ENCODE measurements around the gene FCAMR. TPM values are rescaled to one million over a fixed set of nuclear protein-coding genes. Genes with fewer than 3 reads are reported as not detected.

The FCAMR gene
- total RNA-seq, 2 experiments from 2014 or later = not detected

DNA sequence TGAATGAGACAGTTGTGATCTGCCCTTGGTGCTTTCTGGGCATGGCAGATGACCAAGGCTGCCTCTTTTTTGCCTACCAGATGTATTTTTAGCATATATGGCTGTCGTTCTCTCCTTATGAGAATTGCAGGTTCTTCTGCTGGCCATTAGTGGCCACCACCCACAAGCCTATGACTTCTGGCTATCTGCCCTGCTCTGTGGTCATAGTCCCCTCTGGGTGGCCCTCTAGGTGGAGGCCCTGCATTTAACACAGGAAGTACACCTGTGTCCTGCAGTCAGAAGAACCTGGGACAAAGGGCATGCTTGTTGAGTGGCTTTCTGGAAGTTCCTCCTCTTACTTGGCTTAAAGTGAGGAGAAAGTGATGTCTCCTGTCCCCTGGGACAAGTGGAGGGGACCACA, 6.5 kb downstream of the FCAMR start:
- DNase-seq = no peak
- CTCF ChIA-PET = interaction anchor here (1.9 kb wide), 1 partner anchor 20 kb away, joined by 4 read pairs; no protein-coding TSS in a partner anchor
- Mint-ChIP-seq H3K36me3 (ENCODE audit: low read depth) (no peaks in the 10 kb centered on the region), H3K9me3 (no peaks in the 10 kb centered on the region), H3K4me3 (no peak overlapping the region), H3K4me1 (peaks cover 60% of the 10 kb centered on the region), H3K27me3 (no peaks in the 10 kb centered on the region), H3K27ac (no peak overlapping the region)
- POLR2A ChIA-PET = no interaction called here

GRCh38 chr1:206963119-206963712, 7.0 kb downstream of the FCAMR start:
- Mint-ChIP-seq H3K9me3 (no peaks in the 10 kb centered on the region), H3K4me3 (no peak overlapping the region), H3K27ac (no peak overlapping the region), H3K4me1 (peaks cover 55% of the 10 kb centered on the region), H3K27me3 (no peaks in the 10 kb centered on the region), H3K36me3 (ENCODE audit: low read depth) (no peaks in the 10 kb centered on the region)
- no peak for DNase-seq
- ChIA-PET CTCF (interaction anchor here (0.6 to 1.9 kb wide), 5 partner anchors 12 to 51 kb away, joined by 3 to 4 read pairs (median 3); no protein-coding TSS in a partner anchor), POLR2A (no interaction called here)

GRCh38 chr1:206962272-206962671, 8.0 kb downstream of the FCAMR start:
- peaks cover 46% of the 10 kb centered on the region for H3K4me1 Mint-ChIP-seq
- no peak overlapping the region for H3K4me3 Mint-ChIP-seq
- CTCF ChIA-PET = interaction anchor here (0.9 to 1.9 kb wide), 5 partner anchors 11 to 50 kb away, joined by 3 to 6 read pairs (median 4); partner anchors contain the start of gene PIGR
- no peaks in the 10 kb centered on the region for H3K36me3 Mint-ChIP-seq (ENCODE audit: low read depth)
- H3K9me3 Mint-ChIP-seq = no peaks in the 10 kb centered on the region
- H3K27ac Mint-ChIP-seq = no peak overlapping the region
- POLR2A ChIA-PET = no interaction called here
- DNase-seq = peak; percentile 35
- H3K27me3 Mint-ChIP-seq = no peaks in the 10 kb centered on the region

DNA sequence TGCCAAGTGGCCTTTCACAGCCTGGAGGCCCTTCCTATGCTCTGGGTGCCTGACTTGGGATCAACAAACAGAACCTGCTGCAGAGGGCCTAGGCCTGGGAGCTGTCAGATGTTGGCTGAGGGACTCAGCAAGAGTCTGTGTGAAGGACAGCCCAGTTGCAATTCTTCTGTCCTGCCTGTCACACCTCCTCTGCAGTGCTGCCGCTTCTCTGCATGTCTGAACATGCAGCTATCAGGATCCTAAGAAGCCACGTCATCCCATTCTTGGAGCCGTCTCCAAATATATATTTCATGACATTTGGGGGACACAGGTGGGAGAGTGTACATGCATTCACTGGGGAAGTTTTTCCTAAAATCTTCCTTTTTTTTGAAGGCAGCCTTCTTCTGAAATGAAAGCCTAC, 8.6 kb downstream of the FCAMR start:
- H3K27ac Mint-ChIP-seq = no peak overlapping the region
- no peak for DNase-seq
- H3K36me3 Mint-ChIP-seq (ENCODE audit: low read depth) = no peaks in the 10 kb centered on the region
- H3K27me3 Mint-ChIP-seq = no peaks in the 10 kb centered on the region
- peaks cover 40% of the 10 kb centered on the region for H3K4me1 Mint-ChIP-seq
- H3K4me3 Mint-ChIP-seq = no peak overlapping the region
- POLR2A ChIA-PET = no interaction called here
- CTCF ChIA-PET = interaction anchor here (0.9 to 1.5 kb wide), 3 partner anchors 10 to 16 kb away, joined by 3 to 6 read pairs (median 6); partner anchors contain the start of gene PIGR
- no peaks in the 10 kb centered on the region for H3K9me3 Mint-ChIP-seq

DNA sequence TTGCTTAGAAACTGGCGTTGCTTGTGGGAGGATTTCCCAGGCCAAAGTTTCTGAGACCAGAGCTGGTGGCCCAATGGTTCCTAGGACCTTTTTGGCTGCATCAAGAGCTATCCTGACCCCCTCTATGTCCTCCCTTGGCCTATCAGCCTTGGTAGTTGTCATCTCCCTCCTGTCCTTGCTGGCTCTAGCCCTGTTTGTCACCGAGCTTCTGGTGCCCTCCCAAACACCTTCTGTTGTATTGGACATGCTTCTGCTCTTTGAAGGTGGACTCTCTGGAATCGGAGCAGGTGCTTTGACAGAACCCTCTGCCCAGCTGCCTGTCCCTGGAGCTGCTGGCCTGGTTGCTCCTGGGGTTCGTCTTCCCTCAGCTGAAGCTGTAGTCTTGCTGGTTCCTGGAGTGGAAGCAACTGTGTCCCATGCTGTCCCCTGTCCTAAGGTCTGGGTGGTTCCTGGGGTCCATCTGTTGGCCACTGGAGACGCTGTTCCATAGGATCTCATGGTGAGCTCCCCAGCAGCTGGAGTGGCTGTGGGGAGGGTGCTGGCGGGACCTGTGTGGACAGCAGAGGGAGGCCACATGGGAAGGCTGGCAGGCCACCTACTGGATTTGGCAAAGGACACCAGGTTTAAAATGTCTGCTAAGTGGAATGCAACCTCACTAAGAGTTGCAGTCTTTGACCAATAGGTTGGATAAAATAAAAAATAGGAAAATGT, 9.4 kb downstream of the FCAMR start:
- POLR2A ChIA-PET = no interaction called here
- no peak for DNase-seq

GRCh38 chr1:206958144-206958543, 12.1 kb downstream of the FCAMR start:
- H3K9me3 Mint-ChIP-seq = no peaks in the 10 kb centered on the region
- H3K36me3 Mint-ChIP-seq (ENCODE audit: low read depth) = no peaks in the 10 kb centered on the region
- H3K27me3 Mint-ChIP-seq = no peaks in the 10 kb centered on the region
- H3K4me3 Mint-ChIP-seq = no peak overlapping the region
- POLR2A ChIA-PET = no interaction called here
- H3K27ac Mint-ChIP-seq = no peak overlapping the region
- H3K4me1 Mint-ChIP-seq = peaks cover 38% of the 10 kb centered on the region
- DNase-seq = no peak
- CTCF ChIA-PET = no interaction called here

More for the DNA sequence above, 9.4 kb downstream of the FCAMR start:
- Mint-ChIP-seq H3K4me1 (peaks cover 36% of the 10 kb centered on the region), H3K27me3 (no peaks in the 10 kb centered on the region), H3K9me3 (no peaks in the 10 kb centered on the region), H3K36me3 (ENCODE audit: low read depth) (no peaks in the 10 kb centered on the region), H3K4me3 (no peak overlapping the region), H3K27ac (no peak overlapping the region)
- CTCF ChIA-PET = interaction anchor here (1.2 to 1.8 kb wide), 4 partner anchors 9 to 30 kb away, joined by 3 to 6 read pairs (median 4); no protein-coding TSS in a partner anchor

DNA sequence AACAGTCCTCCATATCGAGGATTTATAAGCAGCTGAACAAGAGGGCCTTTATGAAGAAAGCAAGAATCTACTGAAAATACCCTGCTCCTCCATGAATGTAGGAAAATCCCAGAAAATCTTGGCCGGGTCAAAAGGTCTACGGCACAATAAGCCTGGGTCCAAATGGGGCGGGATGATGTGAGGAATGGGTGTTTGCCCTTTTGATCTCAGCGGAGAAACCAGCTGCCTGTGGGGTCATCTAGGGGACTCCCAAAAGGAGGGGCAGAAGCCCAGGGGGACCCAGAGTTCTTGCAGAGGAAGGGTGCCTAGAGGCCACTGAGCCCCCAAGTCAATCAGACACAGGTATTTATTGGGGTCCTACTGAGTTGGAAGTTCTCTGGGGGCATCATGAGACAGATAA, 12.6 kb downstream of the FCAMR start:
- Mint-ChIP-seq H3K9me3 (no peaks in the 10 kb centered on the region), H3K27me3 (no peaks in the 10 kb centered on the region), H3K4me1 (peaks cover 33% of the 10 kb centered on the region), H3K36me3 (ENCODE audit: low read depth) (no peaks in the 10 kb centered on the region), H3K27ac (no peak overlapping the region), H3K4me3 (no peak overlapping the region)
- CTCF ChIA-PET = interaction anchor here (1.3 kb wide), 1 partner anchor 10 kb away, joined by 3 read pairs; no protein-coding TSS in a partner anchor
- POLR2A ChIA-PET = no interaction called here
- DNase-seq = no peak

DNA sequence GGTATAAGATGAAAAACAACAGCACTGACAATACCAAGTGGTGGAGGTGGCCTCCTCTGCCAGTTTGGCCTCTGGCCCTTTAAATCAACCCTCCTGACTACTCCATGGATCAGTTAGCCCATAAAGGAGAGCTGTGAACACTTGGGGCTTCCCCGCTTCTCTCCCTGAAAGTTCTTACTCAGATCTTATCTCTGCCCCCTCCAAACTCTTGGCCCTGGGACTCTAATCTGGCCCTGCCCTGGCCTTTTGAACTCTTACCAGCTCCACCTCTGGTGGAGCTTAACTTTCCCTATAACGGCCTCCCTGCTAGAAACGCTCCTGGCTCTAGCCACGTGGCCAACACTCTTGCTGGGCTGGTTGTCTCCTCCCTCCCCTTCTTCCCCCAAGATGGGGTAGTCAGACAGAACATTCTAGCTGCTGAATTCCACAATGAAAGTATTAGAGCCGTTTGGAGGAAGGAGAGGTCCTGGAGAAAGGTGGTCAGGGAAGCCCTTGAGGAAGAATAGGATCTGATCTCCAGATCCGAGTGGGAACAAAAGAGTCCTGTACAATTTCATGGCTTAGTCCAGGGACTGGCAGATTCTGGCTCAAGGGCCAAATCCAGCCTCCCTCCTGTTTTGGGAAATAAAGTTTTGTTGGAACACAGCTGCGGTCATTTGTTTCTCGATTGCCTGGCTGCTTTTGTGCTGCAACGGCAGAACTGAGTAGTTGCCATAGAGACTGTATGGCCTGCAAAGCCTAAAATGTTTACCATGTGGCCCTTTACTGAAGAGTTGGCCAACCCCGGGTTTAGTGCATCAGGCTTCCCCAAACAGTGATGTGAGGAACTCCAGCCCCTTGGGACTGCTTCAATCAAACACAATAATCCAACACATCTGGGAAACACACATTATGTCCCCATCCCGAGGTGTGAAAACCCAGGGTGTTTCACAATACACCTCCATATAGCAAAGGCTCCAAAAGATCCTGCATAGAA, 14.5 kb downstream of the FCAMR start:
- peaks cover 18% of the 10 kb centered on the region for H3K4me1 Mint-ChIP-seq
- H3K27me3 Mint-ChIP-seq = no peaks in the 10 kb centered on the region
- no peaks in the 10 kb centered on the region for H3K36me3 Mint-ChIP-seq (ENCODE audit: low read depth)
- H3K9me3 Mint-ChIP-seq = peaks cover 1% of the 10 kb centered on the region
- no peak overlapping the region for H3K4me3 Mint-ChIP-seq
- ChIA-PET CTCF (interaction anchor here (1.5 to 2.0 kb wide), 3 partner anchors 14 to 24 kb away, joined by 4 to 8 read pairs (median 6); partner anchors contain the start of gene FCAMR), POLR2A (no interaction called here)
- DNase-seq = no peak
- H3K27ac Mint-ChIP-seq = no peak overlapping the region

DNA sequence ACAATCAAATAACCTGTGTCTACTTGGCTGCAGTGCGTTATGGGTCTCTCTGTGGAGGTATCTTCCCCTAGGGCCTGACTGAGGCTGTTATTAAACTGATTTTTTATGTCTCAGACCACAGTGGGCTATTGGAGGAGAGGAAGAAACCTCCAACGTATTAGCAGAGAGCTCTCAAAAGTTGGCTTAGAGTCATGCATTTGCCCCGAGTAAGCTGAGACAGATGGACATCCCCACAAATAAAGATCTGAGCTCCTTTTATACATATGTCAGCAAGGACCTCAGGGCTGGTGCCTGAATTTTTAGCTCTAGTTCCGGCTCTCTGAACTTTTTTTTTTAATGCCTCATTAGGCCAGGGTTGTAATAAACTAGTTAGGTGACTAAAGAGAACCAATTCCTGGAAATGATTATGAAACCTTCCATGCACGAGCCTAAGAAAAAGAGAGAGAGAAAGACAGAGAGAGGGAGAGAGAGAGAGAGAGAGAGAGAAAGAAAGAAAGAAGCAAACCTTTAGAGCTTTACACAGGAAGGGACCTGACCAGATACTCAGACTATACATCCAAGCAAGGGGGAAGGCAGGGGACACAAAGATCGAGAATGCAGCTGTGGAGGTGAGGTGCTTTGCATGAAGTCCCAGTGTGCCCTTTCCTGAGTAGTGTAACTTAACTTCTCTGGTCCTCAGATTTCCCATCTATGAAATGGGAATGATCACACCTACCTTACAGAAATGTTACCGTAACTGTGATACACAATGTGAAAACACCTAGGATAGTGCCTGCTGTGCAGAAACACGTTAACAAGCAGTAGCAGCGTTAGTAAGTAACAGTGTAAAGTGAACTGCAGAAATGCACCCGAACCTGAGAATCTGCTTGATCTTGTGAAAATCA, 15.6 kb downstream of the FCAMR start:
- Mint-ChIP-seq H3K4me1 (peaks cover 18% of the 10 kb centered on the region), H3K9me3 (peaks cover 2% of the 10 kb centered on the region), H3K36me3 (ENCODE audit: low read depth) (no peaks in the 10 kb centered on the region), H3K4me3 (no peak overlapping the region), H3K27me3 (no peaks in the 10 kb centered on the region), H3K27ac (no peak overlapping the region)
- POLR2A ChIA-PET = no interaction called here
- no peak for DNase-seq
- CTCF ChIA-PET = interaction anchor here (0.6 to 2.0 kb wide), 10 partner anchors 15 to 407 kb away, joined by 3 to 8 read pairs (median 4); partner anchors contain the start of gene FCAMR

- DNase-seq = no peak
- H3K36me3 Mint-ChIP-seq (ENCODE audit: low read depth) = no peaks in the 10 kb centered on the region
- CTCF ChIA-PET = interaction anchor here (1.0 to 1.7 kb wide), 5 partner anchors 18 to 29 kb away, joined by 3 to 6 read pairs (median 5); no protein-coding TSS in a partner anchor
- peaks cover 2% of the 10 kb centered on the region for H3K9me3 Mint-ChIP-seq
- no peak overlapping the region for H3K27ac Mint-ChIP-seq
- peaks cover 18% of the 10 kb centered on the region for H3K4me1 Mint-ChIP-seq
- no peak overlapping the region for H3K4me3 Mint-ChIP-seq
- peaks cover 2% of the 10 kb centered on the region for H3K27me3 Mint-ChIP-seq
- POLR2A ChIA-PET = no interaction called here
These were observed 16.6 kb downstream of the FCAMR start for GRCh38 chr1:206953626-206954025.

- ChIA-PET CTCF (interaction anchor here (0.7 to 1.9 kb wide), 3 partner anchors 27 to 151 kb away, joined by 3 to 4 read pairs (median 4); no protein-coding TSS in a partner anchor), POLR2A (no interaction called here)
- Mint-ChIP-seq H3K4me3 (no peak overlapping the region), H3K27me3 (peaks cover 2% of the 10 kb centered on the region), H3K9me3 (peaks cover 2% of the 10 kb centered on the region), H3K4me1 (peaks cover 18% of the 10 kb centered on the region), H3K27ac (no peak overlapping the region), H3K36me3 (ENCODE audit: low read depth) (no peaks in the 10 kb centered on the region)
- no peak for DNase-seq
These were observed 17.1 kb downstream of the FCAMR start for GRCh38 chr1:206953126-206953525.

- CTCF ChIA-PET = interaction anchor here (1.0 to 2.2 kb wide), 4 partner anchors 9 to 307 kb away, joined by 3 to 6 read pairs (median 4); no protein-coding TSS in a partner anchor
- no peak overlapping the region for H3K27ac Mint-ChIP-seq
- POLR2A ChIA-PET = no interaction called here
- DNase-seq = no peak
- H3K4me3 Mint-ChIP-seq = no peak overlapping the region
- H3K4me1 Mint-ChIP-seq = peaks cover 18% of the 10 kb centered on the region
- peaks cover 2% of the 10 kb centered on the region for H3K9me3 Mint-ChIP-seq
- no peaks in the 10 kb centered on the region for H3K36me3 Mint-ChIP-seq (ENCODE audit: low read depth)
- peaks cover 2% of the 10 kb centered on the region for H3K27me3 Mint-ChIP-seq
These were observed 18.1 kb downstream of the FCAMR start for GRCh38 chr1:206952171-206952570.

Data from activated CD4-positive, alpha-beta T cell treated with anti-CD3 and anti-CD28 coated beads, Interleukin-2, amount 10 ng/mL, durations not matched to agents 7 days and 5 days (primary cell).